HG03558 (cell line): Measurements from ENCODE around the gene SLC22A23.
A peak's percentile ranks its signal among the peaks of the same experiment; 100 is the strongest.

Experiments used
- ATAC-seq: cut with Tn5 transposase; IDR thresholded peaks from one replicate; pipeline ENCODE4 v1.9.1; 2021; ENCODE audit warnings: moderate number of reproducible peaks; ENCODE audit not compliant: unreplicated experiment; ENCODE audit errors: extremely low read depth

The SLC22A23 gene

GRCh38 chr6:3324262-3324942 lies 132.4 kb downstream of the SLC22A23 start:
- ATAC-seq, result peak; percentile 74

DNA sequence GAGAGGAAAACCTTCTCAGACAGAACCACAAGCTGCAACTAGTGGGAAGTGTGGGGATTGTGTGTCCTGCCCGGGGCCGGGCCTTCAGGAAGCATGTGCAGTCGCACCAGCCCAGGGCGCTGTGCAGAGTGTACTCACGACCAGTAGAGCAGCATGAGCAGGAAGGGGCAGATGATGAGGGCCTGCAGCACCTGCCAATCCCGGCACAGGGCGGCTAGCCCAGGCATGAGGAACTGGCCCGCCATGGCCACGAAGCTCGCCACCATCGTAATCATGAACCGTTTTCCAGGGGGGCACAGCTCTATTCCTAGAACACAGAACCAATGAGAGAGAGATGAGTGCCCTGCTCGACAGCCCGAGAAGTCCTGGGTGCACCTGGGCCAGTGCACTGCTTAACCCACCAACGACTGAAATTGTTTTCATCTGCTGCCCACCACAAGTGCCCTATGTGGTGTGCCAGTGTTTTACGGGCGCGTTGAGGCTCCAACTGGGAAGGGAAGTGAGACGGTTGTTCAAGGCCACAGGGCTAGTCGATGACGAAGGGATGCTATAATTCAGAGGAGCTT lies 133.1 kb downstream of the SLC22A23 start:
- ATAC-seq, result no peak

GRCh38 chr6:3323148-3323547 lies 133.7 kb downstream of the SLC22A23 start:
- ATAC-seq, result no peak

- no peak for ATAC-seq
These were observed 134.4 kb downstream of the SLC22A23 start for GRCh38 chr6:3322366-3322890.

GRCh38 chr6:3321875-3322274 lies 135.0 kb downstream of the SLC22A23 start:
- ATAC-seq, result no peak

DNA sequence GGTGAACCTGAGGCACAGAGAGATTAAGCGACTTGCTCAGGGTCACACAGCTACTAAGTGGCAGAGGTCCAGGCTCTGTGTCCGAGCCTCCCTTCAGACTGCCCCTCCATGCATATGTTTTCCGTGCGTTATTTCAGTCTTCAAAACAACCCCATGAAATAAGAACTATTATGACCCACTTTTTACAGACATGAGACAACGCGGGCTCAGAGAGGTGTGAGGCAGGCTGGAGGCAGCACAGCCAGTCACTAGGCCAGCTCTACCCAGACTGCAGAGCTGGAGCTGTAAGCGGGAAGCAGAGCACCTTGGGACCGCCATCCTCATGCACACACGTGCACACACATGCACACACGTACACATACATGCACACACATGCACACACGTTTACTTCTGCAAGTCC lies 135.8 kb downstream of the SLC22A23 start:
- ATAC-seq, result no peak

- no peak for ATAC-seq
These were observed 136.5 kb downstream of the SLC22A23 start for GRCh38 chr6:3320238-3320811.

DNA sequence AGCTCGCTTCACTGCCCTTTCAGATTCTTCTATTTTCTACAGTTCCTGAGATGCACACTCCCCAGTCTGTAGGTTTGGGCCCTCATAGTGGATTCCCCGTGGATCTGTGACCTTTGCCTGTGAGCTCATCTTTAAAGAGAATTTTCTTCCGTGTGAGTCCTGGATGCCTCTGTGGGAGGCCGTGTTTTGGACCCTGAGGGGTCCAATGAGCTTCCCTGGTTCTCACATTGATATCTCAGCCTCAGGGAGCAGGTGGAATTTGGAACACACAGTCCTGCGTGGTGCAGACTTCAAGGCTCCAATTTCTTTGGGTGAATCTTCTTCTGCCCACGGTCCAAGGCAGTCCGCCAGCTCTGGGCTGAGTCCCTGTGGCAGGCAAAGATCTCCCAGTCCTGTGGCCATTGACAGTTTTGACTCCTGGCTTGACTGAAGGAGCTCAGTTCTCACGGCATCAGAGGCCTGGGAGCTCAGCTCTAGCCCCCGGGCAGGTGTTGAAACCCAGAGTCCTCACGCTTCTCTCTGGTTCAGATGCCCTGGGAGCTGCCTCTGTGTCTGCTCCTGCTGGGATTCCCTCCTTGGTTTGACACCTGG lies 137.1 kb downstream of the SLC22A23 start:
- ATAC-seq, result no peak

DNA sequence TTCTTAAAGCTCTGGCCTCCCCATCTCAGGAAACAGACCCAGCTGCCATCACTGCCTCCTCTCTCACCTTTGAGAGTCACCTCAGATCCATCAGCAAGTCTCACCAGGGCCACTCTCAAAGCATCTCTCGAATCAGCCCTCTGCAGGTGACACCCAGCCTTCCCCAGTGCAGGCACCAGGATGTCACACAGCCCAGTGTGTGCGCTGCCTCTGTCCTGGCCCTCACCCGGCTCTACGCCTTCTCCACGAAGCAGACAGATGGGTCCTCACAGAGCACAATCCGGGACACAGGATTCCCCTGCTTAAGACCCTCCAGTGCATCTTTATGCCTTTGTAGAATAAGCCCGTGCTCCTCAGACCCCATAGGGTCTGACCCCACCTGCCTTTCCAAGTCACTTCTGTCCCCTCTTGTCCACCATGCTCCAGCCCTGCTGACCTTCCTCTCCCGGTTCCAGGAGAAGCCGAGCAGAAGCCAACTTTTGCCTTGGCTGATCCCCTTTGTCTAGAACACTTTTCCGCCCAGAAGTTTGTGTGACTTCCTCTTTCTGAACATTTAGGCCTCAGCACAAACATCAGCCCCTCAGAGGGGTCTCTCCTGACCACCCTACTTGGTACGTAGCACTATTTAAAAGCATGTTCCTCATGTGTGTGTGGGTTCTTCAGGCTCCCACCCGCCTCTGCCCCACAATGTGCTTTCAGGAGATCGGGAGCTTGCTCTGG lies 137.9 kb downstream of the SLC22A23 start:
- no peak for ATAC-seq

DNA sequence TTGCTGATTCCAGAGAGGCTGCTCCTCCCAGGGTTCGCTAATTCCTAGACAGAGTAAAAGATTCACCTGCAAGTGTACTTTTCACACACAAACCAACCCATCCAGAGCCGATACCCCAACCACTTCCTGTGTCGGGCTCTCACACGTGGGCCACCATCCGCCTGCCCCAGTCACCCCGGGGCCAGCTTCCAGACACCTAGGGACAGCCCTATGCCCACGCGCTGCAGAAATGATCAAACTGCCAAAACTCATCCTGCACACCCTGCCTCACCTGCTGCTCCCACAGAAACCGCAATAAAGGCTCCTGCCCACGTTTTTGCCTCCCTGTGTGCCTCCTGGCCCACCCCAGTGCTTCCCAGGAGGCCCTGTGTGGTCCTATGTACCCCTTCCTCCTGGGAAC lies 138.6 kb downstream of the SLC22A23 start:
- ATAC-seq, result no peak

DNA sequence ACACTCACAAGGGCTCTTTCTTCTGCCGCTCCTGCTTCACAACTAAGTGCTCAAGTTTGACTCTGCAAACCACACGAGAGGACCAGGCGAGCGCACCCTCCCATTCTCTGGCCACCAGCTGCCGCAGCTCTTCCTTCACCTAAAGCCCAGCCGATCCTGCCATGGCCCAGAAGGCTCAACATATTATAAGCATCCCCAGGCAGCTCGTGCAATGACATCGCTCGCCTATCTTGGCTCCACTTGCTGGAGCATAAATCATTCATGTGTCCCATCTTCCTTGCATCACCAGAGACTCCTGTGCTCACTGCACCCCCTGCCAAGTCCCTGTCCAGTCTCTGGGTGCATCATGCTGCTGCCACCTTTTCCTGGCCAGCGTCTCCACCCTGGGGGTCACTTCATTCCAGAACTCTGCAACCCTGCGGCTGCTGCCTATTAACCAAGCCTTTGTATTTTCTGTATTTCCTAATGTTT lies 139.1 kb downstream of the SLC22A23 start:
- no peak for ATAC-seq

DNA sequence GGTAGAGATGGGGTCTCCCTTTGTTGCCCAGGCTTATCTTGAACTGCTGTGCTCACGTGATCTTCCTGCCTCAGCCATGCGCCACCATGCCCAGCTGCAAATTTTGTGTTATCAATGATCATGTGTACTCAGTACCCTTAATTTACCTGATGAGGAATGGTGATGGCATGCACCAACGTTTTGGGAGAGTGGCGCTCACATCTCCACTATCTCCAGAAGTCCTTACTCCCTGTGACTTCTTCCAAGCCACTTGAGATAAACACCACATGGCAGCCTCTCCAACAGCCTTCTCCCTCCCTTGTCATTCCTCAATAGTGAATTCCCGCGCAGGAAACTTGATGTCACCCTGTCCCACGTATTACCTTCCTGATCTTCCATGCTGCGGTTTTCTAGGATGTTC lies 140.0 kb downstream of the SLC22A23 start:
- ATAC-seq, result no peak

GRCh38 chr6:3316331-3316730 lies 140.5 kb downstream of the SLC22A23 start:
- no peak for ATAC-seq

DNA sequence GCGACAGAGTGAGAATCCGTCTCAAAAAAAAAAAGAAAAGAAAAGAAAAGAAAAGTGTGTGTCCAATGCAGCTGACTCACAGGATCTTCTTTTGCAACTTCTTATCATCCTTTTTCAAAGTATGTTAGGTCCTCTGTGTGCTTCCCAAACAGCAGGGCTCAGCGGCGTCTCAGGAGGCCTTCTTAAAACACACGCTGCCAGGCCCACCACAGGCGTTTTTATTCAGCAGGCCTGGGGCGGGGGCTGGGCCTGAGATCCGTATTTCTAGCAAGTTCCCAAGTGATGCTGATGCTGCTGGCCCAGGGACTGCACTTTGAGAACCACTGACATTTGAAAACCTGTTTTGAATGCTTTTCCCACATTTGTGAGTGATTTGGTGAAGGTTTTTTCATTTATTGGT lies 141.0 kb downstream of the SLC22A23 start:
- ATAC-seq, result no peak

DNA sequence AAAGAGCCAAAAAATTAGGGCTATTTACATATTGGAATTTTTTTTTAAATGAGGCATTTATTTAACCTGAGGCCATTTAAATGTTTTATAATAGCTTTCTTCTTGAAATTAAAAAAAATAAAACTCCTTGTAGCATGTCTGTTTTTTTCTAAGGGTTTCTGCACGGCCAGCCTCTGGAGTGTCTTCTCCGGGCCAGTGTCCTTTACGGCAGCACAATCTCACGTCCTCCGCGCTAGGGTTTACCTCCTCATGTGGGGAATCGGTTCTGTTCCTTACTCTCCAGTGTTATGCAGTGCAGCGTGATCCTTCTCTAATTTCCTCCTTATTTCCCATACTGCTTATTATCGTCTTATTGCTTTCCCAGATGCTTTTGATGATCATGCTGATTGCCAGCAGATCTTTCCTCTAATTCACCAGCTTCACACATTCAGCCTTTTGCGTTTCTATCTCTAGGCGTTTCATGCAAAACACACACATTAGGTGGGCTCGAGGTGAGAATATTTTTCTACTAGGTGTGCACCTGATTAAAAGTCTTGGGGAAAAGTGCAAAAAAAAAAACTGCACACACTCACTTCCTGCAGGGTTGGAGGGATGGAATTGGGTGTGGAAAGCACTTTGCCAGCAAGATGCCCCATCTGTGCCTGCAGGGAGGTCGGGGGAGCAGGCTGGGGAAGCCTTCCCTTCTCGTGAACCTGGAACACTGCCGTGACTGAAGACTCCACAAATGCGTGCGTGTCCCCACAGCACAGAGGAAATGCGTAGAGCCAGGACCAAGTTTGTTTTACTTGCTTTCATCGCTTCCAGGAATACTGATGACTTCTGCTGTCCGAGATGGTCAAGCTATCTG lies 142.0 kb downstream of the SLC22A23 start:
- ATAC-seq, result no peak

- no peak for ATAC-seq
These were observed 142.7 kb downstream of the SLC22A23 start for GRCh38 chr6:3314176-3314575.

DNA sequence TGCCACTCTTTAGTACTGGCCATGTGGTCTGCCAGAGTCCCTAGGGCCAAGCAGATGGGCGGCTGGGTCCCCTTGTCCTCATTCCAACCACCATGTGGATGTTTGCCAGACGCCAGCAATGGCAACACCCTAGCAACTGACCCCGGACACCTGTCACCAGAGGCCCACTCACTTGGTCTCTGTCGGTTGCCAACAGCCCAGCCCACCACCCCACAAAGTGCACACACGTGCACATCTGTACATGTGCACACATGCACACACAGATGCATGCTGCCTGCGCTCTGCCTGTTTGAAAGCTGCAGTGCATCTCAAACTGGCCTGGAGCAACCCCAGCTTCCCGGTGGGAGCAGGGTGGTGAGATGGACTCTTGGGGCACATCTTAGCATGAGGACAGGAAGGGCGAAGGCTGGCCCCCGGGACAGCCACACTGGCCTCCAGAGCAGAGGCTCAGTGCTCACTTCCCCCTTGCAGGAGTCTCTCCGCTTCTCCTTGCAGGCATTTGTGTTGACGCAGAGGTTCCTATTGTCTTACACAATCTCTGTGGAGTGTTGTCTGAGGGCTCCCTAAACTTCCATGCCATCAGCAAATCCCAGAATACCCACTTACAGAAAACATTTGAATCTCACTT lies 144.1 kb downstream of the SLC22A23 start:
- ATAC-seq, result no peak

- ATAC-seq, result no peak
These were observed 145.0 kb downstream of the SLC22A23 start for GRCh38 chr6:3311826-3312225.

GRCh38 chr6:3310703-3311102 lies 146.1 kb downstream of the SLC22A23 start:
- ATAC-seq, result no peak
